ENCODE data around the gene ZNF232.

GRCh38 chr17:5065227-5065744 is 46.4 kb downstream of the ZNF232 start:
- TF ChIP-seq POLR2A (IDR thresholded peaks at IDR 0.05) (no peak), EP300 (IDR thresholded peaks at IDR 0.05) (no peak)

Data from ovary (tissue), 1 donor.